C4-2B (cell line): ENCODE measurements around the gene LBHD2.
"Not testable (repeated sequence)": the region's sequence is repeated elsewhere in the genome, so short reads cannot be mapped to it uniquely, and the experiment has no call there.

Source experiments
- H3K27ac ChIP-seq: fragments of 450-650 bp; 2 replicates; pipeline ENCODE4 v1.5.1; 2017
- ZFX ChIP-seq: fragments of 450-650 bp; IDR thresholded peaks from 2 replicates; pipeline ENCODE4 v1.6.1; 2017
- TF ChIP-seq, protein P1 (sequence below): fragments of 450-650 bp; conservative IDR thresholded peaks from 2 replicates; pipeline ENCODE4 v1.5.1; 2017; ENCODE audit warnings: mild to moderate bottlenecking

LBHD2 gene

DNA sequence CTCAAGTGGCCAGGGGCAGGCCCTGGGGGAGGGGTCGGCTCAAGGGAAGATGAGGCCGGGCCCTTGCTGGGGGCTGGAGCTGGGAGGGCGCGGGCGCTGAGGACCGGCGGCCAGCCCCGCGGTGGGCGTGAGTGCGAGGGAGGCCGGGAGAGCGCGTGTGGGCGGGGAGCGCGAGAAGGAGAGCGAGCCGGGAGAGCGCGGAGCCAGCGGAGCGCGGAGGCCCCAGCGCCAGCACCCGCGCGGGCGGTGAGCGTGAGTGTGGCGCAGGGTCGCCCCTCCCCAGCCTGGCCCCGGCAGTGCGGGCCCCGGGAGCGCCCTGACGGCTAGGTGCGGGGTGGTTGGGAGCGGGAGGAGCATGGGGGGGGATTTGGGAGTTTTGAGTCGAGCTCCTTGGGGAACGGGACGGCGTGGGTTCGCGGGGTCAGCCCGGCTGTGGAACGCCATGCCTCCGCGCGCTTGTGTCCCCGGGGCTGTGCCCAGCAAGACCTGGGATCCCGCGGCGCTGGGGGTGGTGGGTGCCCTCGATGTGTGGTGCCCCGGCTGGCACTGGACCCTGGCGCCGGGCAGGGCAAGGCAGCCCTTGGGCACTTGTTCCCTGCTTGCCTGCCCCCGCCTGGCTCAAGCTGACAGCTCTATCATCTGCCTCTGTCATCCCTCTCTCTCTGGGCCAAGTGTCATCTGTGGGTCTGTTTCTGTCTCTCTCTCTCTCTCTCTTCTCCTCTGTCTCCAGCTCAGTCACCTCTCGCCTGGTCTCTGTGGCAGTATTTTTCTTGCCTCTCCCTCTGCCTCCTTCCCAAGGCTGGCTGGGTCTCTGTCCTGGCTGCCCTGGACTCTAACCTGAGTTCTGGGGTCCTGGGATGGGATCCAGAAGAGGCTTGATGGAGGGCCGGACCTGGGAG is at the start of gene LBHD2:
Gene LBHD2, plus strand, starts transcription at position 190 of the 899 bp plus-strand sequence. CDS start 1,803 bp downstream, outside the sequence.
- TF ChIP-seq, protein P1, sequence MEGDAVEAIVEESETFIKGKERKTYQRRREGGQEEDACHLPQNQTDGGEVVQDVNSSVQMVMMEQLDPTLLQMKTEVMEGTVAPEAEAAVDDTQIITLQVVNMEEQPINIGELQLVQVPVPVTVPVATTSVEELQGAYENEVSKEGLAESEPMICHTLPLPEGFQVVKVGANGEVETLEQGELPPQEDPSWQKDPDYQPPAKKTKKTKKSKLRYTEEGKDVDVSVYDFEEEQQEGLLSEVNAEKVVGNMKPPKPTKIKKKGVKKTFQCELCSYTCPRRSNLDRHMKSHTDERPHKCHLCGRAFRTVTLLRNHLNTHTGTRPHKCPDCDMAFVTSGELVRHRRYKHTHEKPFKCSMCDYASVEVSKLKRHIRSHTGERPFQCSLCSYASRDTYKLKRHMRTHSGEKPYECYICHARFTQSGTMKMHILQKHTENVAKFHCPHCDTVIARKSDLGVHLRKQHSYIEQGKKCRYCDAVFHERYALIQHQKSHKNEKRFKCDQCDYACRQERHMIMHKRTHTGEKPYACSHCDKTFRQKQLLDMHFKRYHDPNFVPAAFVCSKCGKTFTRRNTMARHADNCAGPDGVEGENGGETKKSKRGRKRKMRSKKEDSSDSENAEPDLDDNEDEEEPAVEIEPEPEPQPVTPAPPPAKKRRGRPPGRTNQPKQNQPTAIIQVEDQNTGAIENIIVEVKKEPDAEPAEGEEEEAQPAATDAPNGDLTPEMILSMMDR, result no peak
- no peak for TF ChIP-seq ZFX
- H3K27ac ChIP-seq, result no peak within 1 kb of the TSS

DNA sequence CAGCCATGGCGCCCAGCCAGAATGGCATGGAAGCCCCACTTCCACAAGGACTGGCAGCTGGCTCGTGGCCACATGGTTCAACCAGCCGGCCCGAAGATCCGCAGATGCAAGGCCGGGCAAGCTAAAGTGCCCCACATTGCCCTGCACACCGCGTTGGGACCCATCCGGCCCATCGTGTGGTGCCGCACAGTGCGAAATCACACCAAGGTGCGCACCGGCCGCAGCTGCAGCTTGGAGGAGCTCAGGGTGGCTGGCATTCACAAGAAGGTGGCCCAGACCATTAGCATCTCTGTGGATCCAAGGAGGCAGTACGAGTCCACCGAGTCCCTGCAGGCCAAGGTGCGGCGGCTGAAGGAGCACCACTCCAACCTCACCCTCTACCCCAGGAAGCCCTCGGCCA is 42.5 kb upstream of the LBHD2 start:
- no peak overlapping the region for H3K27ac ChIP-seq
- TF ChIP-seq ZFX, result no peak
- TF ChIP-seq, protein P1, result no peak

DNA sequence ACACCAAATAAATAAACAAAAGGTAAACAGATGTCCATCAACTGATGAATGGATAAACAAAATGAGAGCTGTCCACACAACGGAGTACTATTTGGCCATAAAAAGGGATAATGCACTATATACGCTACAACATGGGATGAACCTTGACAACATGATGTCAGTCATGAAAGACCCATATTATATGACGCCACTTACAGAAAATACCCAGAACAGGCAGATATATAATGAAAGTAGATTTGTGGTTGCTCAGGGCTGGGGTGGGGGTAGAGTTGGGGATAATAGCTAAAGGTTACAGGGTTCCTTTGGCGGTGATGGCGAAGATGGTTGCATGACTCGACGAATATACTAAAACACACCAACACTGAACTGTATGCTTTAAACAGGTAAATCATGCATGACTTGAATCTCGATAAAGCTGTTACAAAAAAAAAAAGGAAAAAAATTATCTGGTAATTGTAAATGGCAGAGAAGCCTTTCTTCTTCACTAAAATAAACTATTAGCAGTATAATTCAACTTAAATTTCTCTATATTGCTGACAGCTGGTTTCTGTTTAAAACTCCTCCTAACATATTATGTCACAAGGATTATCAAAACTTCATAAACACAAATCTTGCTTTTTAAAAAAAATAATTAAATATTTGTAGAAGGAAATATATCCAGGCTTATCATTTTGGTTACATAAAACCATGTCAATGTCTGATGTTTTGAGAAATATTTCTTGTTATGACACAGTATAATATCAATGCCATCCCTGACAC is 40.6 kb upstream of the LBHD2 start:
- H3K27ac ChIP-seq, result no peak overlapping the region
- no peak for TF ChIP-seq ZFX
- TF ChIP-seq, protein P1, result no peak

DNA sequence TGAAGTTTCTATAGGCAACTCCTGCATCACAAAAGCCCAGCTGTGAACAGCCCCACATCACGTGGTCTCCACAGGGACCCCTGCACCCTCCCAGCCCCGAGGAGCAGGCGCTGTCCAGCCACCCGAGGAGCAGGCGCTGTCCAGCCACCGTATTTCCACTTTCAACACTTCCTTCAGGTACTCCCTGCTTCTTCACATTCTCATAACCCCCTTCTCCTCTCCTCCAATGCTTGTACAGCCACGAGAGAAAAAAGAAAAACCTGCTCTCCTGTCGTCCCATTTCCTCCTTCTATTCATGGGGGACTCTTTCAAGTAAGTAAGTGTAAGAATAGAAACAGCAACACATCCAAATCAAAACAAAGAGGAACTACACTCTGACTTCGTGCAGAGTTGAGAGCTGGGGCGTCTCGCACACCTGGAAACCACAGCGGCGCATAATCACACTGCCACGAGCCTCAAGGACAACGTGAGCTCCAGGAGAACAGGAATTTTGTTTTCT is 38.6 kb upstream of the LBHD2 start:
- TF ChIP-seq ZFX, result no peak
- TF ChIP-seq, protein P1, result no peak
- H3K27ac ChIP-seq, result no peak overlapping the region

DNA sequence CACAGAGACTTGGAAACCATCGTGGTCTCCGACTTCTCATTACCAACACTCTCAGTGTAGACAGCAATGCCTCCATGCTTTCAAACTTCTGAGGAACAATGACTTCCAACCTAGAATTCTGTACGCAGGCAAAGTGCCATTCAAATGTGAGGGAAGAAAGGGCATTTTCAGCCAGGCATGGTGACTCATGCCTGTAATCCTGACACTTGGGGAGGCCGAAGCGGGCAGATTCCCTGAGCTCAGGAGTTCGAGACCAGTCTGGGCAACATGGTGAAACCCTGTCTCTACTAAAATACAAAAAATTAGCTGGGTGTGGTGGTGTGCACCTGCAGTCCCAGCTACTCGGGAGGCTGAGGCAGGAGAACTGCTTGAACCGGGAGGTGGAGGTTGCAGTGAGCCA is 36.6 kb upstream of the LBHD2 start:
- H3K27ac ChIP-seq, result not testable (repeated sequence)

DNA sequence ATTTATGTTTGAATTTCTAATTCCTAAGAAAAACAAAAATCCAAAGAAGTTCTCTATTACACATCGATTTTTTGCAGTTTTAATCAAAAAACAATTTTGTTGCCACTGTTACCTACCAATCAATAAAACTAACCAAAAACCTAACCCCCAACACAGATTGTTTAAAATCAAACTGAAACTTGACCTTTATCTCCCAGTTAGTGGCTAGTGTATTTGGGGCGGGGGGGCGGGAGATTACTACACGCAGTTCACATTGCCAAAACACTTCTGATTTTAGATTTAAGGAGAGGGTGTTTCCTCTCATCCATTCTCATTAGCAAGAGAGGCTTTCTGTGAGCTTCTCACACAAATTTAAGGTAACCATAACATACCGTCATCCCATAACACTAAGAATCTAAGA is 33.1 kb upstream of the LBHD2 start:
- H3K27ac ChIP-seq, result no peak overlapping the region
- TF ChIP-seq, protein P1, result no peak
- no peak for TF ChIP-seq ZFX

DNA sequence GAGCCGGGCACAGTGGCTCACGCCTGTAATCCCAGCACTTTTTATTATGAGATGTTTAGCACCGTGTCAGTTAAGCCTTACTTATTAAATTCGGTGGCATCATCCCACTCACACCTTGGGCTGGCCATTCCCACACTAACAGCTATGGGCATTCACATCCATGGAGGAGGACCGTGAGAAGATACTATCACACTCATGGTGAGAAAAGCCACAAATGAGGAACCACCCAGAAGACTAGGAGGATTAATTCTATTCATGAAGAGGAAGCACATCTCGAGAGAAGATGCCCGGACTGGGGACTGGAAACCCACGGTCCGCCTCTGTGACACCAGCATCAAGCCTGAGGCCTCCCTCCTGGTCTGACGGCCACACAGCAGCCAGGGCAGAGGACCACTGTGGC is 31.6 kb upstream of the LBHD2 start:
- H3K27ac ChIP-seq, result no peak overlapping the region
- no peak for TF ChIP-seq ZFX
- TF ChIP-seq, protein P1, result no peak
